NB4 (cell line): ENCODE measurements around the gene CD52.

Experiments
- POLR2A ChIP-seq: IDR thresholded peaks from 2 replicates; pipeline ENCODE4 v1.6.1; 2011; ENCODE audit warnings: mild to moderate bottlenecking; ENCODE audit not compliant: insufficient read length; ENCODE audit errors: extremely low read depth
- TF ChIP-seq, protein P1 (sequence below): IDR thresholded peaks from one replicate; pipeline ENCODE4 v1.5.1; 2012; ENCODE audit warnings: low read depth, low read length
- TF ChIP-seq, protein P2 (sequence below): IDR thresholded peaks from 2 replicates; pipeline ENCODE4 v1.6.1; 2011; ENCODE audit warnings: low read depth, low read length

DNA sequence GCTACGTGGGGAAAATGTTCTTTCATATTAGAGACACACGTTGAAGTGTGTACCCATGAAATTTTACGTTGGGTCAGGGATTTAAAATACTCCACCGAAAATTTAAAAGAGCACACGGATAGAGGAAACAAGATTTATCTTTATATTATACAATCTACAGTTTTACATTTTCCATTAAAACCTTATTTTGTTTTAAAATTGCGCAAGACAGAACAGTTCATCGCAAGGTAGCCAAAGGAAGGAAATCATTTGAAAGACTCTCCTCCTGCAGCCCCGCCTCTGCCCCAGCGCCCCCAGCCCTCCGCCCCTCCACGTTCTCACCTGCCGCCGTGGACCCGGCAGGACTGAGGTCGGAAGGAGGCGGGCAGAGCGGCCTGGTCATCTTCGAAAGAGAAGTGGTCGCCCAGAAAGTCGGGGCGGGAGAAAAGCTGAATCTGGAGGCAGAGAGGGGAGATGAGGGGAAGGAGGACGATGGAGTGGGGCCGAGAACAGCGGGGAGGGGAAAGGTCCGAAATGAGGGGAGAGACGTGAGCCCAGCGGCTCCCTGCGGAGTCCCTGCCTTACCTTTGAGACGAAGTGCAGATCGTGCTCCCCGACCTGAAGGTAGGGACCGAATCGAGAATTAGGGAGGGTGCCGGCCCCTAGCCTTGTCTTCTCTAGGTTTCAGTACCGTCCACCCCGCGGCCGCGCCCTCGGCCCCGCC lies 18.2 kb downstream of the CD52 start:
- no peak for TF ChIP-seq POLR2A
- TF ChIP-seq, protein P1, sequence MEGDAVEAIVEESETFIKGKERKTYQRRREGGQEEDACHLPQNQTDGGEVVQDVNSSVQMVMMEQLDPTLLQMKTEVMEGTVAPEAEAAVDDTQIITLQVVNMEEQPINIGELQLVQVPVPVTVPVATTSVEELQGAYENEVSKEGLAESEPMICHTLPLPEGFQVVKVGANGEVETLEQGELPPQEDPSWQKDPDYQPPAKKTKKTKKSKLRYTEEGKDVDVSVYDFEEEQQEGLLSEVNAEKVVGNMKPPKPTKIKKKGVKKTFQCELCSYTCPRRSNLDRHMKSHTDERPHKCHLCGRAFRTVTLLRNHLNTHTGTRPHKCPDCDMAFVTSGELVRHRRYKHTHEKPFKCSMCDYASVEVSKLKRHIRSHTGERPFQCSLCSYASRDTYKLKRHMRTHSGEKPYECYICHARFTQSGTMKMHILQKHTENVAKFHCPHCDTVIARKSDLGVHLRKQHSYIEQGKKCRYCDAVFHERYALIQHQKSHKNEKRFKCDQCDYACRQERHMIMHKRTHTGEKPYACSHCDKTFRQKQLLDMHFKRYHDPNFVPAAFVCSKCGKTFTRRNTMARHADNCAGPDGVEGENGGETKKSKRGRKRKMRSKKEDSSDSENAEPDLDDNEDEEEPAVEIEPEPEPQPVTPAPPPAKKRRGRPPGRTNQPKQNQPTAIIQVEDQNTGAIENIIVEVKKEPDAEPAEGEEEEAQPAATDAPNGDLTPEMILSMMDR: no peak
- TF ChIP-seq, protein P2, sequence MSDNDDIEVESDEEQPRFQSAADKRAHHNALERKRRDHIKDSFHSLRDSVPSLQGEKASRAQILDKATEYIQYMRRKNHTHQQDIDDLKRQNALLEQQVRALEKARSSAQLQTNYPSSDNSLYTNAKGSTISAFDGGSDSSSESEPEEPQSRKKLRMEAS: no peak
